Mammary epithelial cell (primary cell): ENCODE results near the gene TMEM59L.

Experiments used
- EZH2 ChIP-seq: IDR thresholded peaks from 2 replicates; pipeline ENCODE4 v1.6.1; 2012; ENCODE audit warnings: low read length, inconsistent platforms, borderline replicate concordance
- TF ChIP-seq, protein P1 (sequence below), 2 donors: IDR thresholded peaks in 1 of 2; conservative IDR thresholded peaks in 1 of 2; 2 replicates each; pipeline ENCODE4 v1.5.1; 2011 to 2012; ENCODE audit warnings: inconsistent platforms in 2 of 2, low read length in 2 of 2, mild to moderate bottlenecking in 2 of 2, control low read depth in 1 of 2, low read depth in 1 of 2; ENCODE audit not compliant: insufficient read depth in 1 of 2; ENCODE audit errors: extremely low read depth in 1 of 2

DNA sequence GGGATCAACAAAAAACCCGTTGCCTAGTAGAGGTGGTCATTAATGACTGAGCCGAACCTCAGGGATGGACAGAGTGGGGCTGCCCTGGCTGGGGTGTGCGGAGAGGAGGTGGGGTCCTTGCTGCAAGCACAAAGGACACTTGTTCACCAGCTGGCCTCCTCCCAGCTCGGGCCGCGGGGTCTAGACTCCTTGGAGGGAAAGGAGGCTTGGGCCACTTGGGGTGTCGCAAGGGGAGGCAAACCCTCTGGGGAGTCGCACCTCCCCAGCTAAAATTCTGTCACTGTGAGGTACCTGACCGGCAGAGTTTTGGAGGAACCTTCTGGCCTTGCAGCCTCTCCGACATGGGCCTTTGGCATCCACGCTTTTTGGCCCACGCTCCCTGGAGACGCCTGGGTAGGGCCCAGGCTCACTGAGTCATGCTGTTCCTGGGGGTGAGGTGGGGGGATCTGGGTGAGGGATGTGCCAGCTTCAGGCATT lies 32.4 kb downstream of the TMEM59L start:
- TF ChIP-seq, protein P1, sequence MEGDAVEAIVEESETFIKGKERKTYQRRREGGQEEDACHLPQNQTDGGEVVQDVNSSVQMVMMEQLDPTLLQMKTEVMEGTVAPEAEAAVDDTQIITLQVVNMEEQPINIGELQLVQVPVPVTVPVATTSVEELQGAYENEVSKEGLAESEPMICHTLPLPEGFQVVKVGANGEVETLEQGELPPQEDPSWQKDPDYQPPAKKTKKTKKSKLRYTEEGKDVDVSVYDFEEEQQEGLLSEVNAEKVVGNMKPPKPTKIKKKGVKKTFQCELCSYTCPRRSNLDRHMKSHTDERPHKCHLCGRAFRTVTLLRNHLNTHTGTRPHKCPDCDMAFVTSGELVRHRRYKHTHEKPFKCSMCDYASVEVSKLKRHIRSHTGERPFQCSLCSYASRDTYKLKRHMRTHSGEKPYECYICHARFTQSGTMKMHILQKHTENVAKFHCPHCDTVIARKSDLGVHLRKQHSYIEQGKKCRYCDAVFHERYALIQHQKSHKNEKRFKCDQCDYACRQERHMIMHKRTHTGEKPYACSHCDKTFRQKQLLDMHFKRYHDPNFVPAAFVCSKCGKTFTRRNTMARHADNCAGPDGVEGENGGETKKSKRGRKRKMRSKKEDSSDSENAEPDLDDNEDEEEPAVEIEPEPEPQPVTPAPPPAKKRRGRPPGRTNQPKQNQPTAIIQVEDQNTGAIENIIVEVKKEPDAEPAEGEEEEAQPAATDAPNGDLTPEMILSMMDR (conservative IDR thresholded peaks at IDR 0.05 in 1 of 2, IDR thresholded peaks at IDR 0.05 in 1 of 2; ENCODE audit: extremely low read depth in 1 of 2, insufficient read depth in 1 of 2, low read depth in 1 of 2, low read length in 2 of 2), result no peak
- no peak for TF ChIP-seq EZH2
